CD4-positive, CD25-positive, alpha-beta regulatory T cell (primary cell): ENCODE data around the gene MYO16. TPM values are rescaled to one million over a fixed set of nuclear protein-coding genes. Genes with fewer than 3 reads are reported as not detected.

Experiments used
- ATAC-seq, 2 donors: fragments of 150-1000 bp; cut with Tn5 transposase; one replicate each; pipeline ENCODE4 v1.10.0; 2021; ENCODE audit warnings: low read depth in 2 of 2, moderate number of reproducible peaks in 2 of 2, moderate library complexity in 1 of 2
- DNase-seq, 3 donors: peaks; one replicate each; pipeline versions ENCODE4 v3.0.0 to v3.0.0-alpha.2; 2012 to 2022; ENCODE audit warnings: mixed read lengths in 1 of 3
- H3K27ac ChIP-seq: one replicate; pipeline ENCODE4 v1.7.0; 2013; ENCODE audit warnings: mild to moderate bottlenecking, low read length; ENCODE audit not compliant: insufficient read depth, poor library complexity, severe bottlenecking
- H3K27me3 ChIP-seq: one replicate; pipeline ENCODE4 v1.7.0; 2013; ENCODE audit warnings: low read length; ENCODE audit not compliant: control insufficient read depth, insufficient read depth
- H3K36me3 ChIP-seq: one replicate; pipeline ENCODE4 v1.7.0; 2013; ENCODE audit warnings: mild to moderate bottlenecking, low read length, moderate library complexity; ENCODE audit not compliant: control insufficient read depth, insufficient read depth
- H3K4me1 ChIP-seq: 2 replicates; pipeline ENCODE4 v1.7.0; 2013; ENCODE audit warnings: mild to moderate bottlenecking, low read length; ENCODE audit not compliant: insufficient read depth, control insufficient read depth, poor library complexity, severe bottlenecking
- H3K4me3 ChIP-seq: one replicate; pipeline ENCODE4 v1.7.0; 2013; ENCODE audit warnings: low read depth, mild to moderate bottlenecking, low read length, moderate library complexity
- H3K9me3 ChIP-seq, 2 experiments: 1 replicate in 1 of 2; 2 replicates in 1 of 2; pipeline ENCODE4 v1.7.0; 2013; ENCODE audit warnings: low read length in 2 of 2, mild to moderate bottlenecking in 1 of 2, moderate library complexity in 1 of 2; ENCODE audit not compliant: control insufficient read depth in 2 of 2
- H3K27ac Mint-ChIP-seq, 3 donors: one replicate each; pipeline ENCODE4 v1.8.0; 2020 to 2022; ENCODE audit warnings: mild to moderate bottlenecking in 3 of 3, mixed read lengths in 3 of 3, moderate library complexity in 2 of 3
- H3K27me3 Mint-ChIP-seq: one replicate; pipeline ENCODE4 v1.8.0; 2022; ENCODE audit warnings: mild to moderate bottlenecking, mixed read lengths
- H3K36me3 Mint-ChIP-seq: one replicate; pipeline ENCODE4 v1.8.0; 2020; ENCODE audit warnings: mixed read lengths
- H3K4me1 Mint-ChIP-seq, 4 donors: one replicate each; pipeline ENCODE4 v1.8.0; 2020 to 2022; ENCODE audit warnings: mixed read lengths in 4 of 4, mild to moderate bottlenecking in 1 of 4
- H3K4me3 Mint-ChIP-seq, 4 donors: one replicate each; pipeline ENCODE4 v1.8.0; 2020 to 2022; ENCODE audit warnings: mild to moderate bottlenecking in 4 of 4, mixed read lengths in 4 of 4, moderate library complexity in 3 of 4
- H3K9me3 Mint-ChIP-seq, 7 donors: one replicate each; pipeline ENCODE4 v1.8.0; 2020 to 2022; ENCODE audit warnings: mixed read lengths in 7 of 7, mild to moderate bottlenecking in 3 of 7, moderate library complexity in 2 of 7
- polyA plus RNA-seq, 4 donors: library from polyadenylated mRNA; unstranded; fragments of 300-500 nt; fragmentation: Illumina TruSeq; gene quantifications; one replicate each; pipeline ENCODE4 v1.2.3, GENCODE V29; 2021
- total RNA-seq: library from RNA; stranded (reverse); gene quantifications from one replicate; pipeline ENCODE4 v1.2.3, GENCODE V29; 2022

The MYO16 gene
- total and polyA plus RNA-seq, 5 donors from 2014 or later, result 0.08 to 2.3 (median 0.29) TPM

GRCh38 chr13:109241160-109241559 lies 611.7 kb downstream of the MYO16 start:
- Histone ChIP-seq H3K27me3 (no peaks in the 10 kb centered on the region), H3K4me3 (no peak overlapping the region), H3K9me3 (no peaks in the 10 kb centered on the region), H3K36me3 (no peaks in the 10 kb centered on the region), H3K4me1 (no peaks in the 10 kb centered on the region), H3K27ac (no peak overlapping the region)
- ATAC-seq (no peak), DNase-seq (no peak)
- Mint-ChIP-seq H3K9me3 (peaks cover 0 to 8% (median 0%) of the 10 kb centered on the region in 7 donors), H3K4me1 (peaks cover 0 to 2% (median 0%) of the 10 kb centered on the region in 4 donors), H3K4me3 (no peak overlapping the region), H3K36me3 (no peaks in the 10 kb centered on the region), H3K27ac (no peak overlapping the region), H3K27me3 (peaks cover 5% of the 10 kb centered on the region)

DNA sequence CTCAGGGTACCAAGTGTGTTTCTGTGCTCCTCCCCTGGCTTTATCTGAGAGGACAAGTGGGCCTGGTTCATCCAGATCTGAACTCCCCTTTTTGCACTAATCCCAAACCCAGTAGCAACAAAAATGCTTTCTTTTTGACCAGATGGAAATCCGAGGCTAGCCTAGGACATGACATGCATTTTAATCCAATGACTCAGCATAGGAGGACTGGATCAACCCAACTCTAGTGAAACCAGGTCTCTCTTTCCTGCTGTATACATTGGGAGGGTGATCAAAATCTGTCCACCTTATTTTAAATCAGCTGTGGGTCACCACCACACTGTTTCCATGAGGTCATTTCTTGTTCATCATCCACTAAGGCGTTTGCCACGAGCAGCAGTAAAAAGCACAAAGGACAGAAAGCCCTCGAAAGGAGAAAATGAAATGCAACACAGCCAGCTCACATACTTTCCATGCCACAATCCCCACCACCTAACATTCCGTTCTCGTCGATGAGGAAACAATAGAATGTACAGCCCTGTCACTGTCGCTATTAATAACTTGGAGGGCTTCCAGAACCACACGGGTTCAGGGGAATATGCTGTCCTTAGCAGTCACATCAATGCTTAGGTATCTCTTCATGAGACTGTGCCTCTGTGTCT lies 614.0 kb downstream of the MYO16 start:
- Histone ChIP-seq H3K4me3 (no peak overlapping the region), H3K9me3 (no peaks in the 10 kb centered on the region), H3K27me3 (no peaks in the 10 kb centered on the region), H3K36me3 (no peaks in the 10 kb centered on the region), H3K27ac (no peak overlapping the region), H3K4me1 (no peaks in the 10 kb centered on the region)
- no peak for ATAC-seq
- DNase-seq, result no peak
- H3K4me3 Mint-ChIP-seq, result no peak overlapping the region
- H3K36me3 Mint-ChIP-seq, result no peaks in the 10 kb centered on the region
- H3K27ac Mint-ChIP-seq, result no peak overlapping the region
- H3K27me3 Mint-ChIP-seq, result peaks cover 5% of the 10 kb centered on the region
- peaks cover 0 to 2% (median 0%) of the 10 kb centered on the region in 4 donors for H3K4me1 Mint-ChIP-seq
- peaks cover 0 to 12% (median 0%) of the 10 kb centered on the region in 7 donors for H3K9me3 Mint-ChIP-seq

- Histone ChIP-seq H3K27ac (no peak overlapping the region), H3K4me1 (no peaks in the 10 kb centered on the region), H3K9me3 (no peaks in the 10 kb centered on the region), H3K27me3 (no peaks in the 10 kb centered on the region), H3K36me3 (no peaks in the 10 kb centered on the region), H3K4me3 (no peak overlapping the region)
- Mint-ChIP-seq H3K27ac (no peak overlapping the region), H3K4me1 (peaks cover 0 to 2% (median 0%) of the 10 kb centered on the region in 4 donors), H3K27me3 (peaks cover 5% of the 10 kb centered on the region), H3K4me3 (no peak overlapping the region), H3K36me3 (no peaks in the 10 kb centered on the region), H3K9me3 (peaks cover 0 to 12% (median 2%) of the 10 kb centered on the region in 7 donors)
- ATAC-seq, result no peak
- no peak for DNase-seq
These were observed 615.2 kb downstream of the MYO16 start for GRCh38 chr13:109244566-109244965.

DNA sequence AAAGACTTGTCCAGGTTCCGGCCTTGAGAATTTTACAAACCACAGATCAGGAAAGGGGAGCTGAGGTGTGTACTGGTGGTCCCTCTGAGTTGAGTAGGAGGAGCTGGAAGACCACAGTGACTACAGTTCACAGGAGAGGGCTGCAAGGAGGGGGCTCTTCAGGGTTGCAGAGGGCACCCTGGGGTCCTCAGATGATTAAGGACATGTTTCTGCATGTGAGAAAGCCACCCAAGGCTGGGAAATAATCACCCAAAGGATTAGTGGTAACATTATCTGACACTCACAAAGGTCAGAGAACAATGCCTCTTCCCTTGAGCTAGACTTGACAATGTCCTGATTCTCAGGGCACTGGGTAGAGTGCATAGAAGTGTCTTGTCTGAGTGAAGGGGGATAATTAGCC lies 616.6 kb downstream of the MYO16 start:
- no peaks in the 10 kb centered on the region for H3K4me1 ChIP-seq
- ATAC-seq (no peak), DNase-seq (no peak)
- no peaks in the 10 kb centered on the region for H3K9me3 ChIP-seq
- H3K36me3 ChIP-seq, result no peaks in the 10 kb centered on the region
- Mint-ChIP-seq H3K27ac (no peak overlapping the region), H3K4me1 (peaks cover 0 to 2% (median 0%) of the 10 kb centered on the region in 4 donors), H3K36me3 (no peaks in the 10 kb centered on the region), H3K9me3 (peaks cover 0 to 12% (median 2%) of the 10 kb centered on the region in 7 donors), H3K27me3 (peaks cover 5% of the 10 kb centered on the region), H3K4me3 (no peak overlapping the region)
- H3K27ac ChIP-seq, result no peak overlapping the region
- no peak overlapping the region for H3K4me3 ChIP-seq
- H3K27me3 ChIP-seq, result no peaks in the 10 kb centered on the region

- ATAC-seq (no peak), DNase-seq (no peak)
- no peak overlapping the region for H3K27ac ChIP-seq
- no peaks in the 10 kb centered on the region for H3K4me1 Mint-ChIP-seq
- no peak overlapping the region for H3K27ac Mint-ChIP-seq
- H3K27me3 ChIP-seq, result no peaks in the 10 kb centered on the region
- no peaks in the 10 kb centered on the region for H3K36me3 Mint-ChIP-seq
- H3K9me3 ChIP-seq, result no peaks in the 10 kb centered on the region
- no peak overlapping the region for H3K4me3 ChIP-seq
- H3K27me3 Mint-ChIP-seq, result no peaks in the 10 kb centered on the region
- no peaks in the 10 kb centered on the region for H3K4me1 ChIP-seq
- H3K36me3 ChIP-seq, result no peaks in the 10 kb centered on the region
- no peak overlapping the region for H3K4me3 Mint-ChIP-seq
- peaks cover 0 to 17% (median 2%) of the 10 kb centered on the region in 7 donors for H3K9me3 Mint-ChIP-seq
These were observed 620.5 kb downstream of the MYO16 start for GRCh38 chr13:109249780-109250528.

DNA sequence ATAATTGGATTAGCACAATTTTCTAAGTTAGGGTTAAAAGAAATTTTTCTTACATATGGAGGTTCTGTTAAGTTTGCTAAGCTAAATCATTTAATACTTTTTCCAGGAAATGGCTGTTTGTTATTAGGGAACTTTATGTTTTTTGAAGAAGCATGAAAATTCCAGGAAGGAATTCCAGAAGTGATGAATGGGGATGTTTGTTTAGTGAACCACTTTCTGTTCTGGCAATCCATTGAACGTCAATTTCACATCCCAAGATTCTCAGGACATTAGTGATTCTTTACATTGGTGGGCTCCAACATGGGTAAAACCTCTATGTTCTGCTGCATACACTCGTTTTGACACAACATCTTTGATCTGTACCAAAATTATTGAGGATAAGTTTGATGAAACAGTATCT lies 622.5 kb downstream of the MYO16 start:
- Histone ChIP-seq H3K4me3 (no peak overlapping the region), H3K27me3 (no peaks in the 10 kb centered on the region), H3K36me3 (no peaks in the 10 kb centered on the region), H3K4me1 (no peaks in the 10 kb centered on the region), H3K9me3 (no peaks in the 10 kb centered on the region), H3K27ac (no peak overlapping the region)
- H3K36me3 Mint-ChIP-seq, result no peaks in the 10 kb centered on the region
- no peak overlapping the region for H3K27ac Mint-ChIP-seq
- no peak overlapping the region for H3K4me3 Mint-ChIP-seq
- peaks cover 0 to 17% (median 2%) of the 10 kb centered on the region in 7 donors for H3K9me3 Mint-ChIP-seq
- no peak for DNase-seq
- no peak for ATAC-seq
- no peaks in the 10 kb centered on the region for H3K27me3 Mint-ChIP-seq
- no peaks in the 10 kb centered on the region for H3K4me1 Mint-ChIP-seq

DNA sequence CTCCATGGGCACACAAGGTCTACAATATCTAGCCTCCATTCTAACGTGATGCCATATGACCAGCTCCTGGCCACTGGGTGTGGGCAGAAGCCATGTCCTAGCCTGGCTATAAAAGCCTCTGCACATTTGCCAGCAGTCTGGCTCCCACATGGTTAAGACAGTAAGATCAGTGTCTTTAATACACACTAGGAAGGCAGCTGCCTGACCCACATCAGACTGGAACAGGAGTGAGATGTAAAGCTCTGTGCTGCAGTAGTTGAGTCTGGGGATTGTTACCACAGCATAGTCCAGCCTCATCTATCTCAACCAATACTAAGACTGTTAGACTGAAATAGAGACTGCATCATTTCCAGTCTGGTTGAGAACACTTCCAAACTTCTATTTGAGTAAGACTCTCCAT lies 623.9 kb downstream of the MYO16 start:
- Mint-ChIP-seq H3K4me3 (no peak overlapping the region), H3K4me1 (no peaks in the 10 kb centered on the region), H3K27ac (no peak overlapping the region), H3K27me3 (no peaks in the 10 kb centered on the region), H3K9me3 (peaks cover 0 to 17% (median 1%) of the 10 kb centered on the region in 7 donors), H3K36me3 (no peaks in the 10 kb centered on the region)
- H3K36me3 ChIP-seq, result no peaks in the 10 kb centered on the region
- DNase-seq (no peak), ATAC-seq (no peak)
- H3K4me3 ChIP-seq, result no peak overlapping the region
- H3K9me3 ChIP-seq, result no peaks in the 10 kb centered on the region
- no peak overlapping the region for H3K27ac ChIP-seq
- H3K27me3 ChIP-seq, result no peaks in the 10 kb centered on the region
- H3K4me1 ChIP-seq, result no peaks in the 10 kb centered on the region

DNA sequence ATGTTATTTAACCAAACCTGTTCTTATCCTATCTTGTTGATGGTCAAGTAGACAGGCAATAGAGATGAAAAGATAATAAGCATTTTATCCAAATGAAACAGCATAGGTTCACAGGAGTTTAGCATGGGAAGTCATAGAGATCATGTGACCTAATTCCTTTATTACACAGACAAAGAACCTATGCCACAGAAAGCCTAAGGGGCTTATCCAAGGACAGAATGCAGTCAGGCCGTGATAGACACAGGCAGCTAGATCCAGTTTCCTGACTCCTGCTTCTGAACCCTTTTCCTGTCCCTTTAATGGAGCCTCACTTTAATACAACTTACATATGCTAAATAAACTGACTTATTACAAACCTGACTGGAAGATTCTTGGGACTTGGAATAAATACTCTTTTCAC lies 624.9 kb downstream of the MYO16 start:
- Histone ChIP-seq H3K27ac (no peak overlapping the region), H3K36me3 (no peaks in the 10 kb centered on the region), H3K4me1 (no peaks in the 10 kb centered on the region), H3K9me3 (no peaks in the 10 kb centered on the region), H3K27me3 (no peaks in the 10 kb centered on the region), H3K4me3 (no peak overlapping the region)
- no peaks in the 10 kb centered on the region for H3K36me3 Mint-ChIP-seq
- DNase-seq (no peak), ATAC-seq (no peak)
- no peak overlapping the region for H3K27ac Mint-ChIP-seq
- H3K9me3 Mint-ChIP-seq, result peaks cover 0 to 15% (median 3%) of the 10 kb centered on the region in 7 donors
- H3K4me1 Mint-ChIP-seq, result no peaks in the 10 kb centered on the region
- H3K27me3 Mint-ChIP-seq, result no peaks in the 10 kb centered on the region
- no peak overlapping the region for H3K4me3 Mint-ChIP-seq
